Upper lobe of left lung (tissue), 4 donors: ENCODE data around the gene EFCAB5.

Source experiments
- EP300 ChIP-seq, 4 donors: sonication (generic); formaldehyde crosslinking; IDR thresholded peaks; one replicate each; pipeline ENCODE4 v1.5.1; 2017; ENCODE audit warnings: antibody characterized with exemption in 4 of 4, control low read depth in 2 of 4
- TF ChIP-seq, protein P1 (sequence below), 6 experiments: fragments of 450-650 bp in 4 of 6; fragments of 200-600 bp in 2 of 6; sonication (generic) in 2 of 6; IDR thresholded peaks; one replicate each; pipeline ENCODE4 v1.5.1; 2016 to 2019; ENCODE audit warnings: antibody characterized with exemption in 6 of 6

DNA sequence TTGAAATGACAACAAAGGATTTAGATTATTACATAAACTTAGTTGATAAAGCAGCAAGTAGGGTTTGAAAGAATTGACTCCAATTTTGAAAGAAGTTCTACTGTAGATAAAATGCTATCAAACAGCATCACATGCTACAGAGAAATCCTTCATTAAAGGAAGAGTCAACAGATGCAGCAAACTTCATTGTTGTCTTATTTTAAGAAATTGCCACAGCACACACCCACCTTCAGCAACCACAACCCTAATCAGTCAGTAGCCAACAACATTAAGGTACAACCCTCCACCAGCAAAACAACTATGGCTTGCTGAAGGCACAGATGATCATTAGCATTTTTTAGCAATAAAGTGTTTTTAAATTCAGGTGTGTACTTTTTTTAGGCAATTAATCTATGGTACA, 100.1 kb downstream of the EFCAB5 start:
- TF ChIP-seq, protein P1, sequence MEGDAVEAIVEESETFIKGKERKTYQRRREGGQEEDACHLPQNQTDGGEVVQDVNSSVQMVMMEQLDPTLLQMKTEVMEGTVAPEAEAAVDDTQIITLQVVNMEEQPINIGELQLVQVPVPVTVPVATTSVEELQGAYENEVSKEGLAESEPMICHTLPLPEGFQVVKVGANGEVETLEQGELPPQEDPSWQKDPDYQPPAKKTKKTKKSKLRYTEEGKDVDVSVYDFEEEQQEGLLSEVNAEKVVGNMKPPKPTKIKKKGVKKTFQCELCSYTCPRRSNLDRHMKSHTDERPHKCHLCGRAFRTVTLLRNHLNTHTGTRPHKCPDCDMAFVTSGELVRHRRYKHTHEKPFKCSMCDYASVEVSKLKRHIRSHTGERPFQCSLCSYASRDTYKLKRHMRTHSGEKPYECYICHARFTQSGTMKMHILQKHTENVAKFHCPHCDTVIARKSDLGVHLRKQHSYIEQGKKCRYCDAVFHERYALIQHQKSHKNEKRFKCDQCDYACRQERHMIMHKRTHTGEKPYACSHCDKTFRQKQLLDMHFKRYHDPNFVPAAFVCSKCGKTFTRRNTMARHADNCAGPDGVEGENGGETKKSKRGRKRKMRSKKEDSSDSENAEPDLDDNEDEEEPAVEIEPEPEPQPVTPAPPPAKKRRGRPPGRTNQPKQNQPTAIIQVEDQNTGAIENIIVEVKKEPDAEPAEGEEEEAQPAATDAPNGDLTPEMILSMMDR (IDR thresholded peaks at IDR 0.05) = no peak
- no peak for TF ChIP-seq EP300 (IDR thresholded peaks at IDR 0.05)
